ENCODE data around the gene C3orf20. TPM values are rescaled to one million over a fixed set of nuclear protein-coding genes. Genes with fewer than 3 reads are reported as not detected.

Gene C3orf20
- total and polyA plus RNA-seq, 2 experiments from 2014 or later = not detected

DNA sequence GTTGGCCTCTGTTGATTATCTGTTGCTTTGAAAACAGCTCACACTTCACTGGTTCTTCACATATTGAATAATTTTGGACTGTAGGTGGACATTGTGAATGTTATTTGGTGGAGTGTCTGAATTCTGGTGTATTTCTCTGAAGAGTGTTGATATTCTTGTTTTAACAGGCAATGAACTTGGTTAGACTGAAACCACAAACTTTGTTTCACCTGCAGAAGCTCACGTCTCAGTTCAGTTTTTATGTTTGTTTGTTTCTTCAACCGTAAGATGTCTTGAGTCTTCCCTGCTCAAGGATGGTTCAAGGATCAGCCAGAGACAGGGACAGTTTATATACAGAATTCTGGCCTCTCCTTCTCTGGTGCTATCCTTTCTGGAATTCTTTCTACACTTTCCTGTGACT lies 43.6 kb downstream of the C3orf20 start (continued):
- TF ChIP-seq, protein P1, sequence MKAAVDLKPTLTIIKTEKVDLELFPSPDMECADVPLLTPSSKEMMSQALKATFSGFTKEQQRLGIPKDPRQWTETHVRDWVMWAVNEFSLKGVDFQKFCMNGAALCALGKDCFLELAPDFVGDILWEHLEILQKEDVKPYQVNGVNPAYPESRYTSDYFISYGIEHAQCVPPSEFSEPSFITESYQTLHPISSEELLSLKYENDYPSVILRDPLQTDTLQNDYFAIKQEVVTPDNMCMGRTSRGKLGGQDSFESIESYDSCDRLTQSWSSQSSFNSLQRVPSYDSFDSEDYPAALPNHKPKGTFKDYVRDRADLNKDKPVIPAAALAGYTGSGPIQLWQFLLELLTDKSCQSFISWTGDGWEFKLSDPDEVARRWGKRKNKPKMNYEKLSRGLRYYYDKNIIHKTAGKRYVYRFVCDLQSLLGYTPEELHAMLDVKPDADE (IDR thresholded peaks at IDR 0.05) = no peak
- TF ChIP-seq CREB1 (CRISPR knock-in tag; IDR thresholded peaks at IDR 0.05; ENCODE audit: low read depth) = no peak
- TF ChIP-seq EZH2 (IDR thresholded peaks at IDR 0.05; ENCODE audit: low read depth, unreplicated experiment) = no peak
- no peak for TF ChIP-seq ZNF331 (CRISPR knock-in tag; IDR thresholded peaks at IDR 0.05; ENCODE audit: low read depth)
- TF ChIP-seq STAT1 (IDR thresholded peaks at IDR 0.05; ENCODE audit: unreplicated experiment) = no peak

DNA sequence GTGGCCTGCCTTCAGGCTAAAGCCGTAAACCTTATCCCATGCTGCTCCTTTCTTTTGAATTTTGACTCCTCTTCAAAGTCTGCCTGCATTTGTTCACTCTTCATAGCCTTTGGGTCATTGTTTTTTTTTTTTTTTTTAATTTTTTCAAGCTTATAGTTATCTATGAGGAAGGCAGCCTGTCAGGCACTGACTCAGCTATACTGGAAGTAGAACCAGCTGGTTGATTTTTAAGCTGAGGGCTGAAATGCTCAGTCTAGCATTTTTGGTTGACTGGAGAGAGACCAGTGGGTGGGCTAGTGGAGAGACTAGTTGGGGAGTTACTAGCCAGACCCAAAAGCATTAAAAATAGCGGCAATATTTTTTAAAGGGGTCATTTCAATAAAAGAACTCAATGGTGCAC lies 44.1 kb downstream of the C3orf20 start:
- H3K4me2 ChIP-seq = no peak overlapping the region
- H3K27me3 Mint-ChIP-seq (ENCODE audit: insufficient read depth, low read depth, poor library complexity) = peaks cover 1% of the 10 kb centered on the region
- ATAC-seq (no peak), DNase-seq (ENCODE audit: low spot score) (no peak)
- H3K36me3 Mint-ChIP-seq (ENCODE audit: low read depth) = no peaks in the 10 kb centered on the region
- H3K4me3 Mint-ChIP-seq = no peak overlapping the region
- no peaks in the 10 kb centered on the region for H3K4me1 ChIP-seq (ENCODE audit: insufficient read depth)
- H3K4me3 ChIP-seq = no peak overlapping the region
- no peaks in the 10 kb centered on the region for H3K9me2 ChIP-seq (ENCODE audit: insufficient read depth)
- H3K36me3 ChIP-seq (ENCODE audit: insufficient read depth) = no peaks in the 10 kb centered on the region
- no peaks in the 10 kb centered on the region for H3F3A ChIP-seq (replicated peaks; ENCODE audit: low read depth)
- no peak overlapping the region for H2AFZ ChIP-seq
- H3K27me3 ChIP-seq (ENCODE audit: insufficient read depth) = no peaks in the 10 kb centered on the region
- TF ChIP-seq EZH2phosphoT487 (IDR thresholded peaks at IDR 0.05; ENCODE audit: unreplicated experiment) = no peak
- TF ChIP-seq, protein P1 (IDR thresholded peaks at IDR 0.05) = no peak
- TF ChIP-seq ZNF114 (CRISPR knock-in tag; IDR thresholded peaks at IDR 0.05) = no peak
- no peak for TF ChIP-seq JUNB (IDR thresholded peaks at IDR 0.05; ENCODE audit: unreplicated experiment)
- TF ChIP-seq, protein P2, sequence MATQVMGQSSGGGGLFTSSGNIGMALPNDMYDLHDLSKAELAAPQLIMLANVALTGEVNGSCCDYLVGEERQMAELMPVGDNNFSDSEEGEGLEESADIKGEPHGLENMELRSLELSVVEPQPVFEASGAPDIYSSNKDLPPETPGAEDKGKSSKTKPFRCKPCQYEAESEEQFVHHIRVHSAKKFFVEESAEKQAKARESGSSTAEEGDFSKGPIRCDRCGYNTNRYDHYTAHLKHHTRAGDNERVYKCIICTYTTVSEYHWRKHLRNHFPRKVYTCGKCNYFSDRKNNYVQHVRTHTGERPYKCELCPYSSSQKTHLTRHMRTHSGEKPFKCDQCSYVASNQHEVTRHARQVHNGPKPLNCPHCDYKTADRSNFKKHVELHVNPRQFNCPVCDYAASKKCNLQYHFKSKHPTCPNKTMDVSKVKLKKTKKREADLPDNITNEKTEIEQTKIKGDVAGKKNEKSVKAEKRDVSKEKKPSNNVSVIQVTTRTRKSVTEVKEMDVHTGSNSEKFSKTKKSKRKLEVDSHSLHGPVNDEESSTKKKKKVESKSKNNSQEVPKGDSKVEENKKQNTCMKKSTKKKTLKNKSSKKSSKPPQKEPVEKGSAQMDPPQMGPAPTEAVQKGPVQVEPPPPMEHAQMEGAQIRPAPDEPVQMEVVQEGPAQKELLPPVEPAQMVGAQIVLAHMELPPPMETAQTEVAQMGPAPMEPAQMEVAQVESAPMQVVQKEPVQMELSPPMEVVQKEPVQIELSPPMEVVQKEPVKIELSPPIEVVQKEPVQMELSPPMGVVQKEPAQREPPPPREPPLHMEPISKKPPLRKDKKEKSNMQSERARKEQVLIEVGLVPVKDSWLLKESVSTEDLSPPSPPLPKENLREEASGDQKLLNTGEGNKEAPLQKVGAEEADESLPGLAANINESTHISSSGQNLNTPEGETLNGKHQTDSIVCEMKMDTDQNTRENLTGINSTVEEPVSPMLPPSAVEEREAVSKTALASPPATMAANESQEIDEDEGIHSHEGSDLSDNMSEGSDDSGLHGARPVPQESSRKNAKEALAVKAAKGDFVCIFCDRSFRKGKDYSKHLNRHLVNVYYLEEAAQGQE (IDR thresholded peaks at IDR 0.05; ENCODE audit: unreplicated experiment) = no peak
- no peaks in the 10 kb centered on the region for H3K9me3 Mint-ChIP-seq
- H3K27ac Mint-ChIP-seq = no peak overlapping the region
- no peak overlapping the region for H3K27ac ChIP-seq (ENCODE audit: low read depth)
- H3K4me1 Mint-ChIP-seq = peaks cover 6% of the 10 kb centered on the region
- H4K20me1 ChIP-seq (replicated peaks; ENCODE audit: insufficient read depth) = no peaks in the 10 kb centered on the region
- H3K79me2 ChIP-seq (replicated peaks; ENCODE audit: insufficient read depth) = no peaks in the 10 kb centered on the region
